Fibroblast of villous mesenchyme (primary cell): Measurements from ENCODE around the gene SWAP70. TPM values are rescaled to one million over a fixed set of nuclear protein-coding genes. Genes with fewer than 3 reads are reported as not detected.

Experiments used
- DNase-seq: peaks from one replicate; pipeline ENCODE4 v3.0.0-alpha.2; 2010; ENCODE audit warnings: low read depth
- H3K4me3 ChIP-seq: 2 replicates; pipeline ENCODE4 v1.5.1; 2011; ENCODE audit warnings: low read depth, mild to moderate bottlenecking, low read length
- total RNA-seq: library from RNA; depleted of rRNA; stranded (reverse); fragments of >200 nt; gene quantifications from 2 replicates; pipeline ENCODE4 v1.2.3, GENCODE V29; 2012
- TF ChIP-seq, protein P1 (sequence below): IDR thresholded peaks from 2 replicates; pipeline ENCODE4 v1.5.1; 2012; ENCODE audit warnings: low read depth, mild to moderate bottlenecking, low read length; ENCODE audit not compliant: insufficient read depth

SWAP70 gene
- total RNA-seq, 1 donor, result 63.0 TPM

DNA sequence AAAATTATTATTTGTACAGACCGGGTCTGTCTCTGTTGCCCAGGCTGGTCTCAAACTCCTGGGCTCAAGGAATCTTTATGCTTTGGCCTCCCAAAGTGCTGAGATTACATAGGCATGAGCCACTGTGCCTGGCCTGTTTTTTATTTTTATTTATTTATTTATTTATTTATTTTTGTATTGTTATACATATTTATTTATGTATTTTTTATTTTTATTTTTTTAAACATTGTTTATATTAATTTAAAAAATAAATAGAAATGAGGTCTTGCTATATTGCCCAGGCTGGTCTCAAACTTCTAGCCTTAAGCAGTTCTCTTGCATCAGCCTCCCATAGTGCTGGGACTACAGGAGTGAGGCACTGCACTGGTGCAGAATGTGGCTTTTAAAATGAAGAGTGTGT is 47.0 kb downstream of the SWAP70 start:
- no peak for DNase-seq
- TF ChIP-seq, protein P1, sequence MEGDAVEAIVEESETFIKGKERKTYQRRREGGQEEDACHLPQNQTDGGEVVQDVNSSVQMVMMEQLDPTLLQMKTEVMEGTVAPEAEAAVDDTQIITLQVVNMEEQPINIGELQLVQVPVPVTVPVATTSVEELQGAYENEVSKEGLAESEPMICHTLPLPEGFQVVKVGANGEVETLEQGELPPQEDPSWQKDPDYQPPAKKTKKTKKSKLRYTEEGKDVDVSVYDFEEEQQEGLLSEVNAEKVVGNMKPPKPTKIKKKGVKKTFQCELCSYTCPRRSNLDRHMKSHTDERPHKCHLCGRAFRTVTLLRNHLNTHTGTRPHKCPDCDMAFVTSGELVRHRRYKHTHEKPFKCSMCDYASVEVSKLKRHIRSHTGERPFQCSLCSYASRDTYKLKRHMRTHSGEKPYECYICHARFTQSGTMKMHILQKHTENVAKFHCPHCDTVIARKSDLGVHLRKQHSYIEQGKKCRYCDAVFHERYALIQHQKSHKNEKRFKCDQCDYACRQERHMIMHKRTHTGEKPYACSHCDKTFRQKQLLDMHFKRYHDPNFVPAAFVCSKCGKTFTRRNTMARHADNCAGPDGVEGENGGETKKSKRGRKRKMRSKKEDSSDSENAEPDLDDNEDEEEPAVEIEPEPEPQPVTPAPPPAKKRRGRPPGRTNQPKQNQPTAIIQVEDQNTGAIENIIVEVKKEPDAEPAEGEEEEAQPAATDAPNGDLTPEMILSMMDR, result no peak
- H3K4me3 ChIP-seq, result no peak overlapping the region

DNA sequence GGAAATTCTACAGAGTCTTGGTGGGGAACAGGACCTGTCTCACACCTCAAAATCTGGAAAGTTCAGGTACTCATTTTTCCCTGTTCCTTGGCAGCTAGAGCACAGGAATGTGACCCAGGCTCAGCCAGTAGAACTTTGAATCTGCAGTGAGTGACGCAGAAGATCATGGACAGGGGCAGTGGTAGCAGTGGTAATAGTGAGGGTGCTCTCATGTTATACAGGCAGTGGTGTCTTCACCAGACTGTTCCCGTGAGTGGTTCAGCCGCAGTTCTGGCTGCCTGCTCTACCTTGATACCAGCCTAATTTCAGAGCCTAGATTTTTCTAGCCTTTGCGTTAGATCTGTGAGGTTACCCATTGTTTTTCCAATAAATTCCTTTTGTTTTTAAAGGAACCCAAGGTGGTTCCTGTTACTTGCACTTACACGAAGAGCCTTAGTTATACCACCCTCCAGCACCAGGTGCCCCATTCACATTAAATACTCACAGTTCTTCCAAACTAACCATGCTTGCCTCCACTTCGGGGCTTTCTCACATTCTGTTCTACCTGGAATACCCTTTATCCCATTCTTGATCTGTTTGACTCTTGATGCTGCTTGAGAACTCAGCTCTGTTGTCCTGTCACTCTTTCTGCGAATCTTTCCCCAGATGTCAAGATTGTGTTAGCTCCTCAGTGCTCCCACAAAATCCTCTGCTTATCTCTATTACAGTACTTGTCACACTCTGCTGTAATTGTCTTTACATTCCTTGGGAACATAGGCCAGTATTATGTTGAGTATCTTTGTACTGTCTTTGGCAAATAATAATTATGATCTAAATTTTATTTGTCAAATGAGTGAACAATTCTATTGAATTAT is 47.8 kb downstream of the SWAP70 start:
- no peak overlapping the region for H3K4me3 ChIP-seq
- TF ChIP-seq, protein P1, result no peak
- DNase-seq, result no peak

DNA sequence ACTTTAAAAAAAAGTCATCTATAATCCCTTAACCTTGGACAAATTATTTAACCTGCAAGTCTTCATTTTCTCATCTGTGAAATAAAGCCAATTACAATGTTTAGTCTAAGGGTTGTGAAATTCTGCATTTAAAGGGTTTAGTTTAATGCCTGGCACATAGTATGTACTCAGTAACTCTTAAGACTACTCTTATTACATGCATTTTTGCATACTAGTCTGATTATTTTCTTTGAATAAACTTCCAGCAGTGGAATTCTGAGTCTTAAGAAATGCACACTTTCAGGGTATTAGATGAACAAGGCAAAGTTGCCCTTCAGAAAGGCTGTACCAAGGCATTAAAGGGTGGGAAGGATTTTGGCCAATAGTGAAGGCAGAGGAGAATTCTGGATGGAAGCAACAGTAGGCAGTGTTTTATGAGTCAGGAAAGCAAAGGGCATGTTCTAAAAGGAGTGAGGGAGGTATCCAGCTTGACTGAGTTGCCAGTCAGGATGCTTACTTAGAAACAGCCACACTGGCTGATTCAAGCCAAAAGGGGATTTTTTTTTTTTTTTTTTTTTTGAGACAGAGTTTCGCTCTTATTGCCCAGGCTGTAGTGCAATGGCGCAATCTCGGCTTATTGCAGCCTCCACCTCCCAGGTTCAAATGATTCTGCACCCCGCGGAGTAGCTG is 50.5 kb downstream of the SWAP70 start:
- H3K4me3 ChIP-seq, result no peak overlapping the region
- DNase-seq, result no peak
- TF ChIP-seq, protein P1, result no peak

DNA sequence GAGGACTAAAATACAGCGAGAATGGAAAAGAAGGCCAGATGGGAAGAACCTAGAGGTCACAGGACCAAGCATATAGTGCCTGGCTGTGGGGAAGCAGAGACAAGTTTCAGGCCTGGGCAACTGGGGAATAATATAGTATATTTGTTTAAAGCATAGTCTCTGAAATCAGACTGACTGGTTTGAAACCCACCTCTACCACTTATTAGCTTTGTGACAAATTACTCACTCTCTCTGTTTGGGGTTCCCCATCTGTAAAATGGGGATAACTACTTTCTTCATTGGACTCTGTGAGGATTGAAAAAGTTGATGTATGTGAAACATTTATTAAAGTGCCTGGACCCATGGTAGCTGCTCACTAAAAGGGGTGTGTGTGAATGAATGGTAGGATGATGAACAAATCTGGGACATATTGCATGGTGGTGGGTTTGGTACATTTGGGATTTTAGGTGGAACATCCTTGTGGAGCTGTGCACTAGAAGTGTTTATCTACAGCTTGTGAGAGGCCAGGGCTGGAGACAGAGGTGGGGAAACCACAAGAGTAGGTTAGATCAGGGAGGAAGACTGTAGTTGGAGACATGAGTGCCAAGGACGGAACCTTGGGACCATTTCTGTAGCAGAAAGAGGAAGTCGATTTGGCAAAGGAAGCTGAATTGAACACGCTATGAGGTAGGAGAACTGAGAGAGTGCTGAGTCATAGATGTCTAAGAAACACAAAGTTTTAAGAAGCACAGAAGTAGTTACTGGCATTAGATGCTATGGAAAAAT is 52.6 kb downstream of the SWAP70 start:
- no peak overlapping the region for H3K4me3 ChIP-seq
- peak; percentile 48 for DNase-seq
- TF ChIP-seq, protein P1, result no peak

DNA sequence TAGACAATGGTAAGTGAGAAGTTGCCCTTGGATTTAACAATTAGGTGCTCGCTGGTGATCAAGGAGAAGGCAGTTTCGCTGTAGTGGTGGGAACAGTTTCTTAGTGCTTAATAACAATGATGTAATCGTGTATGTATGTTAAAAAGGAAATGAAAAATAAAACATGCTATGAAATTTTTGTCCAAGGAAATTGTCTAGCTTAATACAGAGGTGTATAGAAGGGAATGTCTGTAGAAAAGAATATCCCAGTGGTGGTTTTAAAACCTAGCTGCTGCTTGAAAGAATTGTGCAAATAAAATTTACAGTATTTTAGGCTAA is 53.1 kb downstream of the SWAP70 start:
- H3K4me3 ChIP-seq, result no peak overlapping the region
- TF ChIP-seq, protein P1, result no peak
- DNase-seq, result no peak

DNA sequence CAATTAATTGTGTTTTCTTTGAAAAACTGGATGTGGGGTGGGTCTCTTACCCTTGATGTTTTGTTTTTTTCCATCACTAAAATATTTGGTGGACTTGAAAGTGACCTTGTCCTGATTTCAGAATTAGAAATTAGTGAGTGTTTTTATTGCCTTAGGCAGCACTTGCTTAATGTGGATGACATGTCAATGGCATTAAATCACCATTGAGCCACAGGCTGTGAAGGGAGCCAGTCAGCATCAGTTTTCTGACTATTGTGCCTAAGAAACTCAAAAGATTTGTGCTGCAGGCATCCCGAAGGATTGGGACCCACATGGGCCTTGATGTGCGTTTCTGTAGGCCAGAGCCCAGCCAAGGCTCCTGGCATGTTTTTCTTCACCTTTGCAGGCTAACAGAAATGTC is 53.8 kb downstream of the SWAP70 start:
- TF ChIP-seq, protein P1, result no peak
- DNase-seq, result peak; percentile 11
- H3K4me3 ChIP-seq, result no peak overlapping the region
